Muscle layer of colon (tissue), 2 donors: Measurements from ENCODE around the gene MEGF10.

Experiments used
- H3K27ac ChIP-seq: one replicate; pipeline ENCODE4 v1.7.0; 2013; ENCODE audit warnings: low read depth, mild to moderate bottlenecking, low read length, moderate library complexity
- H3K27me3 ChIP-seq, 2 donors: one replicate each; pipeline ENCODE4 v1.7.0; 2013; ENCODE audit warnings: low read length in 2 of 2, mild to moderate bottlenecking in 2 of 2; ENCODE audit not compliant: insufficient read depth in 2 of 2, control insufficient read depth in 1 of 2
- H3K36me3 ChIP-seq: one replicate; pipeline ENCODE4 v1.7.0; 2013; ENCODE audit warnings: mild to moderate bottlenecking, low read length; ENCODE audit not compliant: insufficient read depth
- H3K4me1 ChIP-seq: one replicate; pipeline ENCODE4 v1.7.0; 2013; ENCODE audit warnings: mild to moderate bottlenecking, low read length; ENCODE audit not compliant: insufficient read depth
- H3K4me3 ChIP-seq, 2 donors: one replicate each; pipeline ENCODE4 v1.7.0; 2013; ENCODE audit warnings: low read length in 2 of 2, low read depth in 1 of 2, mild to moderate bottlenecking in 1 of 2, moderate library complexity in 1 of 2
- H3K9ac ChIP-seq: one replicate; pipeline ENCODE4 v1.7.0; 2013; ENCODE audit warnings: low read length
- H3K9me3 ChIP-seq: one replicate; pipeline ENCODE4 v1.7.0; 2013; ENCODE audit warnings: mild to moderate bottlenecking, low read length
- donor health status: abdominal sarcoma.
- donor health status: Adenocarcinoma of cecum.

MEGF10 gene

GRCh38 chr5:127404190-127404589, 113.6 kb downstream of the MEGF10 start:
- H3K27ac ChIP-seq, result no peak overlapping the region
- H3K27me3 ChIP-seq, result no peaks in the 10 kb centered on the region
- H3K4me3 ChIP-seq, result no peak overlapping the region
- H3K9me3 ChIP-seq, result no peaks in the 10 kb centered on the region
- no peak overlapping the region for H3K9ac ChIP-seq
- no peaks in the 10 kb centered on the region for H3K4me1 ChIP-seq
- H3K36me3 ChIP-seq, result no peaks in the 10 kb centered on the region

GRCh38 chr5:127406326-127407121, 115.9 kb downstream of the MEGF10 start:
- Histone ChIP-seq H3K4me3 (no peak overlapping the region), H3K27ac (no peak overlapping the region), H3K36me3 (no peaks in the 10 kb centered on the region), H3K27me3 (no peaks in the 10 kb centered on the region), H3K4me1 (no peaks in the 10 kb centered on the region), H3K9me3 (no peaks in the 10 kb centered on the region), H3K9ac (no peak overlapping the region)

- Histone ChIP-seq H3K27ac (no peak overlapping the region), H3K4me3 (no peak overlapping the region), H3K36me3 (no peaks in the 10 kb centered on the region), H3K4me1 (no peaks in the 10 kb centered on the region), H3K9me3 (no peaks in the 10 kb centered on the region), H3K27me3 (no peaks in the 10 kb centered on the region), H3K9ac (no peak overlapping the region)
Observed at GRCh38 chr5:127409246-127409917, 118.8 kb downstream of the MEGF10 start.

GRCh38 chr5:127409921-127410675, 119.5 kb downstream of the MEGF10 start:
- Histone ChIP-seq H3K27me3 (no peaks in the 10 kb centered on the region), H3K4me1 (no peaks in the 10 kb centered on the region), H3K9me3 (no peaks in the 10 kb centered on the region), H3K9ac (no peak overlapping the region), H3K36me3 (no peaks in the 10 kb centered on the region), H3K4me3 (no peak overlapping the region), H3K27ac (no peak overlapping the region)

- H3K4me3 ChIP-seq, result no peak overlapping the region
- no peak overlapping the region for H3K27ac ChIP-seq
- no peak overlapping the region for H3K9ac ChIP-seq
- H3K27me3 ChIP-seq, result no peaks in the 10 kb centered on the region
- H3K9me3 ChIP-seq, result no peaks in the 10 kb centered on the region
- no peaks in the 10 kb centered on the region for H3K36me3 ChIP-seq
- H3K4me1 ChIP-seq, result no peaks in the 10 kb centered on the region
Observed at GRCh38 chr5:127410959-127411358, 120.4 kb downstream of the MEGF10 start.

GRCh38 chr5:127411381-127411780, 120.8 kb downstream of the MEGF10 start:
- H3K4me1 ChIP-seq, result no peaks in the 10 kb centered on the region
- no peak overlapping the region for H3K4me3 ChIP-seq
- H3K36me3 ChIP-seq, result no peaks in the 10 kb centered on the region
- no peak overlapping the region for H3K9ac ChIP-seq
- no peaks in the 10 kb centered on the region for H3K9me3 ChIP-seq
- no peak overlapping the region for H3K27ac ChIP-seq
- H3K27me3 ChIP-seq, result no peaks in the 10 kb centered on the region

- no peaks in the 10 kb centered on the region for H3K4me1 ChIP-seq
- no peak overlapping the region for H3K27ac ChIP-seq
- no peak overlapping the region for H3K4me3 ChIP-seq
- no peak overlapping the region for H3K9ac ChIP-seq
- H3K36me3 ChIP-seq, result no peaks in the 10 kb centered on the region
- no peaks in the 10 kb centered on the region for H3K27me3 ChIP-seq
- no peaks in the 10 kb centered on the region for H3K9me3 ChIP-seq
Observed at GRCh38 chr5:127412698-127413097, 122.1 kb downstream of the MEGF10 start.

- H3K27me3 ChIP-seq, result no peaks in the 10 kb centered on the region
- no peak overlapping the region for H3K27ac ChIP-seq
- no peaks in the 10 kb centered on the region for H3K4me1 ChIP-seq
- no peak overlapping the region for H3K9ac ChIP-seq
- no peaks in the 10 kb centered on the region for H3K36me3 ChIP-seq
- H3K9me3 ChIP-seq, result no peaks in the 10 kb centered on the region
- H3K4me3 ChIP-seq, result no peak overlapping the region
Observed at GRCh38 chr5:127415034-127415433, 124.4 kb downstream of the MEGF10 start.

GRCh38 chr5:127416906-127417305, 126.3 kb downstream of the MEGF10 start:
- H3K4me3 ChIP-seq, result no peak overlapping the region
- H3K27me3 ChIP-seq, result no peaks in the 10 kb centered on the region
- H3K36me3 ChIP-seq, result no peaks in the 10 kb centered on the region
- H3K9ac ChIP-seq, result no peak overlapping the region
- H3K9me3 ChIP-seq, result no peaks in the 10 kb centered on the region
- H3K27ac ChIP-seq, result no peak overlapping the region
- no peaks in the 10 kb centered on the region for H3K4me1 ChIP-seq

- no peaks in the 10 kb centered on the region for H3K9me3 ChIP-seq
- no peak overlapping the region for H3K27ac ChIP-seq
- H3K4me3 ChIP-seq, result no peak overlapping the region
- H3K27me3 ChIP-seq, result no peaks in the 10 kb centered on the region
- no peaks in the 10 kb centered on the region for H3K4me1 ChIP-seq
- no peak overlapping the region for H3K9ac ChIP-seq
- no peaks in the 10 kb centered on the region for H3K36me3 ChIP-seq
Observed at GRCh38 chr5:127417528-127417927, 126.9 kb downstream of the MEGF10 start.

GRCh38 chr5:127418367-127418766, 127.8 kb downstream of the MEGF10 start:
- Histone ChIP-seq H3K27me3 (no peaks in the 10 kb centered on the region), H3K4me1 (no peaks in the 10 kb centered on the region), H3K9me3 (no peaks in the 10 kb centered on the region), H3K36me3 (no peaks in the 10 kb centered on the region), H3K9ac (no peak overlapping the region), H3K4me3 (no peak overlapping the region), H3K27ac (no peak overlapping the region)
